CD4-positive, alpha-beta T cell (primary cell): ENCODE data around the gene CBFA2T3. TPM values are rescaled to one million over a fixed set of nuclear protein-coding genes. Genes with fewer than 3 reads are reported as not detected.

Source experiments
- ATAC-seq: fragments of 200-7000 bp; cut with Tn5 transposase; one replicate; pipeline ENCODE4 v1.10.0; 2022; ENCODE audit warnings: mild to moderate bottlenecking; ENCODE audit not compliant: poor library complexity
- CTCF ChIA-PET: fragments of 350-600 bp; sonication (Branson Sonifier 250); formaldehyde crosslinking; loops from one replicate; lab custom pipeline; 2021; ENCODE audit warnings: antibody characterized with exemption, inconsistent platforms; lab: Charles Lee
- POLR2A ChIA-PET: fragments of 350-600 bp; sonication (Branson Sonifier 250); formaldehyde crosslinking; loops from one replicate; lab custom pipeline; 2021; ENCODE audit warnings: antibody characterized with exemption, inconsistent platforms; lab: Charles Lee
- DNase-seq, 14 experiments: peaks; one replicate each; pipeline ENCODE4 v3.0.0-alpha.2; 2013 to 2020; ENCODE audit warnings: mixed read lengths in 2 of 14
- H3K27ac ChIP-seq, 2 donors: one replicate each; pipeline versions ENCODE4 v1.5.1 to v1.7.0; 2013; ENCODE audit warnings: low read length in 2 of 2, low read depth in 1 of 2, mild to moderate bottlenecking in 1 of 2
- H3K27me3 ChIP-seq, 2 experiments: 1 replicate in 1 of 2; 2 replicates in 1 of 2; pipeline versions ENCODE4 v1.6.1 to v1.7.0; 2013; ENCODE audit warnings: low read length in 2 of 2, control low read depth in 1 of 2, mild to moderate bottlenecking in 1 of 2, moderate library complexity in 1 of 2; ENCODE audit not compliant: insufficient read depth in 2 of 2, control insufficient read depth in 1 of 2
- H3K36me3 ChIP-seq: one replicate; pipeline ENCODE4 v1.6.1; 2013; ENCODE audit warnings: low read length, control low read depth; ENCODE audit not compliant: insufficient read depth
- H3K4me1 ChIP-seq: one replicate; pipeline ENCODE4 v1.6.1; 2013; ENCODE audit warnings: low read length, control low read depth; ENCODE audit not compliant: insufficient read depth
- H3K4me3 ChIP-seq: one replicate; pipeline ENCODE4 v1.5.1; 2013; ENCODE audit warnings: mild to moderate bottlenecking, low read length, moderate library complexity
- H3K9me3 ChIP-seq, 2 experiments: 1 replicate in 1 of 2; 2 replicates in 1 of 2; pipeline versions ENCODE4 v1.6.1 to v1.7.0; 2013; ENCODE audit warnings: low read length in 2 of 2, mild to moderate bottlenecking in 2 of 2, control low read depth in 1 of 2, moderate library complexity in 1 of 2; ENCODE audit not compliant: control insufficient read depth in 1 of 2, insufficient read depth in 1 of 2
- H3K27ac Mint-ChIP-seq: one replicate; pipeline ENCODE4 v1.8.0; 2020; ENCODE audit warnings: mixed read lengths
- H3K27me3 Mint-ChIP-seq: one replicate; pipeline ENCODE4 v1.8.0; 2021; ENCODE audit warnings: mixed read lengths
- H3K36me3 Mint-ChIP-seq: one replicate; pipeline ENCODE4 v1.8.0; 2021; ENCODE audit warnings: low read depth, mixed read lengths
- H3K4me1 Mint-ChIP-seq: one replicate; pipeline ENCODE4 v1.8.0; 2021; ENCODE audit warnings: low read depth, mixed read lengths
- H3K4me3 Mint-ChIP-seq: one replicate; pipeline ENCODE4 v1.8.0; 2020; ENCODE audit warnings: mild to moderate bottlenecking, mixed read lengths
- H3K9me3 Mint-ChIP-seq: one replicate; pipeline ENCODE4 v1.8.0; 2020; ENCODE audit warnings: mixed read lengths
- intact Hi-C, 2 experiments: fragments of 100-400 bp; cut with DNase I in 1 of 2; cut with micrococcal nuclease in 1 of 2; formaldehyde crosslinking; loops; one replicate each; pipeline versions ENCODE4 v1.15.1 to v1.9.0; 2023 to 2025; cut with DNase I, micrococcal nuclease
- total RNA-seq, 174 experiments: library from RNA in 2 of 174; stranded (reverse) in 2 of 174; gene quantifications; one replicate each; pipeline ENCODE4 v1.2.3 and lab custom pipeline; 2021 to 2026
- TF ChIP-seq, protein P1 (sequence below): fragments of 200-600 bp; IDR thresholded peaks from one replicate; pipeline ENCODE4 v1.8.0; 2022; ENCODE audit warnings: antibody characterized with exemption, mild to moderate bottlenecking

Gene CBFA2T3
- total RNA-seq, 2 experiments from 2014 or later: 0.80 to 1.6 TPM

DNA sequence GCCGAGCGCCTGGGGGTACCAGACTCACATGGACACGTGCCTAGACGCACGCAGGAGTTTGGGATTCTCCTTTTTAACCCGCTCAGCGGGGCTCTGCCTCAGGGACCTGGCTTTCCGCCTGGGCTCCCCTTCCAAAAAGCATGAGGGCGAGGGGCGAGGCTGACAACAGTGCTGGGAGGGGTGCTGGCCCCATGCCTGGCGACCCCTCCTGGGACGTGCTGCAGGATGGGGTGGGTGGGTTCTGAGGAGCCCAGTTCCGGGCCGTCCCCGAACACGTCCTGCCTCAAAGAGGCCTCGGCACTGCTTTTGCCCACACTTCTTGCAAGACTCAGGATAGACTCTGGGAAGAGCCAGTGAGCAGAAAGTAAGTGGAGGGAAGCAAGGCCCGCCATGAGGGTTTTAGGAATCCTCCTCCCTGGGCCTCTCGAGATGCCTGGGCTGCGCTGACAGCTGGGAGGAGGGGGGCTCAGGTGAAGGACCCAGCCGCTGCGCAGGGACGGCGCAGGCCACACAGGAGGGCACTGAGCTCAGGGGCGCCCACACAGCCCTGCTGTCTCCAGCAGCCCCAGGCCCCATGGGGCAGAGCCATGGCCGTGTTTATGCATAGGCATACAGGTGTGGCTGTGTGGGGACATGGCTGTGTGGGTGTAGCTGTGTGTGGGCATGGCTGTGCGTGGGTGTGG, 95.2 kb downstream of the CBFA2T3 start:
- Histone ChIP-seq H3K4me1 (peaks cover 9% of the 10 kb centered on the region), H3K27me3 (no peaks in the 10 kb centered on the region), H3K4me3 (no peak overlapping the region), H3K27ac (no peak overlapping the region), H3K36me3 (no peaks in the 10 kb centered on the region), H3K9me3 (peaks cover 0 to 9% of the 10 kb centered on the region in 2 experiments)
- no peaks in the 10 kb centered on the region for H3K27me3 Mint-ChIP-seq
- H3K9me3 Mint-ChIP-seq: no peaks in the 10 kb centered on the region
- TF ChIP-seq, protein P1, sequence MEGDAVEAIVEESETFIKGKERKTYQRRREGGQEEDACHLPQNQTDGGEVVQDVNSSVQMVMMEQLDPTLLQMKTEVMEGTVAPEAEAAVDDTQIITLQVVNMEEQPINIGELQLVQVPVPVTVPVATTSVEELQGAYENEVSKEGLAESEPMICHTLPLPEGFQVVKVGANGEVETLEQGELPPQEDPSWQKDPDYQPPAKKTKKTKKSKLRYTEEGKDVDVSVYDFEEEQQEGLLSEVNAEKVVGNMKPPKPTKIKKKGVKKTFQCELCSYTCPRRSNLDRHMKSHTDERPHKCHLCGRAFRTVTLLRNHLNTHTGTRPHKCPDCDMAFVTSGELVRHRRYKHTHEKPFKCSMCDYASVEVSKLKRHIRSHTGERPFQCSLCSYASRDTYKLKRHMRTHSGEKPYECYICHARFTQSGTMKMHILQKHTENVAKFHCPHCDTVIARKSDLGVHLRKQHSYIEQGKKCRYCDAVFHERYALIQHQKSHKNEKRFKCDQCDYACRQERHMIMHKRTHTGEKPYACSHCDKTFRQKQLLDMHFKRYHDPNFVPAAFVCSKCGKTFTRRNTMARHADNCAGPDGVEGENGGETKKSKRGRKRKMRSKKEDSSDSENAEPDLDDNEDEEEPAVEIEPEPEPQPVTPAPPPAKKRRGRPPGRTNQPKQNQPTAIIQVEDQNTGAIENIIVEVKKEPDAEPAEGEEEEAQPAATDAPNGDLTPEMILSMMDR: no peak
- H3K4me1 Mint-ChIP-seq: no peaks in the 10 kb centered on the region
- no peaks in the 10 kb centered on the region for H3K36me3 Mint-ChIP-seq
- no peak overlapping the region for H3K27ac Mint-ChIP-seq
- no peak overlapping the region for H3K4me3 Mint-ChIP-seq
- ChIA-PET POLR2A (no interaction called here), CTCF (no interaction called here)
- no peak for DNase-seq
- intact Hi-C loops: no loop called here
- no peak for ATAC-seq

DNA sequence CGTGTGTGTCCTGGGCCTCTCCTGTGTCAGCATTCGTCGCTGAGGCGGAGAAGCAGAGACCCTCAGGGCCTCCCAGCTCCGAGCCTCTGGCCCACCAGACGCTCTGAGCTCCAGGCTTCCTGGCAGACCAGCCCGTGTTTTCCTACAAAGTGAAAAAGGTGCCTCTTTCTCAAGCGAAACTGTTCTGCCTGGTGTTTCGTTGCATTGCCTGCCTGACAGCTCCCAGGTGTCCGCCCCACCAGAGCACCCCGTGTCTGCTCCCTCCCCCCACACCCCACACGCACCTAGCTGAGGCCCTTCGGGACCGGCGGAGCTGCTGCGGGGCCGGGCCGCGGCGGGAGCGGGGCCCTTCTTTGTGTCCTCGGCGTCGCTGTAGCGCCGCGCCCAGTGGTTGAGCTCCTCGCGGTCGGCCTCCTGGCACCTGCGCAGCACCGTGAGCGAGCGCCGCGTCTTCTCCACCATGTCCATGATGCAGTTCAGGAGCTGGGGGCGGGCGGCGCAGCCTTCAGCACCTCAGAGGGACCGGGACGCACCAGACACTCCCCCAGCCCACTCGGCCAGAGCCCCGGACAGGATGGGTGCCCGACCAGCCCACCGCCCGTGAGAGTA, 95.9 kb downstream of the CBFA2T3 start:
- DNase-seq (no peak), ATAC-seq (no peak)
- Histone ChIP-seq H3K4me3 (no peak overlapping the region), H3K27me3 (no peaks in the 10 kb centered on the region), H3K27ac (no peak overlapping the region), H3K36me3 (no peaks in the 10 kb centered on the region), H3K4me1 (peaks cover 9% of the 10 kb centered on the region), H3K9me3 (peaks cover 0 to 9% of the 10 kb centered on the region in 2 experiments)
- H3K4me1 Mint-ChIP-seq: no peaks in the 10 kb centered on the region
- CTCF ChIA-PET: no interaction called here
- POLR2A ChIA-PET: no interaction called here
- no peaks in the 10 kb centered on the region for H3K27me3 Mint-ChIP-seq
- no peaks in the 10 kb centered on the region for H3K9me3 Mint-ChIP-seq
- H3K27ac Mint-ChIP-seq: no peak overlapping the region
- intact Hi-C loops: no loop called here
- no peak overlapping the region for H3K4me3 Mint-ChIP-seq
- TF ChIP-seq, protein P1: no peak
- no peaks in the 10 kb centered on the region for H3K36me3 Mint-ChIP-seq

DNA sequence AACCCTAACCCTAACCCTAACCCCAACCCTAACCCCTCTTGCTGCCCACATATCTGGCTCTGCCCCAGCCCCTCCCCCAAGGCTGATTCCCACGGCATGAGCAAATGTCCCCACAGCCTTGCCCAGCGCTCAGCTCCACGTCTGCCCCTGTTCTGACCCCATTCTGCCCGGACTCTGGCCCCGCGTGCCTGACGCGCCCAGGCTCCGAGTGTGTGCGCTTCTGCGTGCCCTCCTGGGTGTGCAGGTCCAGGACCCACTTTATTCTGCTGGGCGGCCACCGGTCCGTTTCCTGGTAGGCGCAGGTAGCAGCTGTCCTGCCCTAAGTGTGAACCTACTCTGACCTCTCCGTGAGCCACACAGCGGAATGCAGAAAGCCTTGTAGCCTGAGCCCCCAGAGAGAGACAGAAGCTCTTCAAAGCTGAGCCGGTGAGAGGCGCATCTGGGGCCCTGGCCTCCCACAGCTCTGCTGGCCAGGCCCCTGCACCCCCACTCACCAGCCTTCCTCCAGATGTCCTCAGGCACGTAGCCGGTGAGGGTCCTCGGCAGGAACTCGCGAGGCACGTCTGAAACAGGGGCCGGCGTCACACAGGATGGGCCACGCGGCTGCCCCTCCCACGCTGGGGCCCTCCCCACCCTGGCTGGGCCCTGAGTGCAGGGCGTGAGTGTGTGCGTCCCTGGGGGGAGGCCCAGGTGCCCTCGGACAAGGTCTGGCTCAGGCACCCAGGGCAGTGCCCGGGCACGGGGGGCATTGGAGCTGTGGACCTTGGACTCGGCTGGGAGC, 96.6 kb downstream of the CBFA2T3 start:
- H3K27me3 Mint-ChIP-seq: no peaks in the 10 kb centered on the region
- DNase-seq (no peak), ATAC-seq (no peak)
- TF ChIP-seq, protein P1: no peak
- peaks cover 0 to 6% of the 10 kb centered on the region in 2 experiments for H3K9me3 ChIP-seq
- no peaks in the 10 kb centered on the region for H3K36me3 Mint-ChIP-seq
- H3K27ac Mint-ChIP-seq: no peak overlapping the region
- H3K27ac ChIP-seq: no peak overlapping the region
- no peak overlapping the region for H3K4me3 ChIP-seq
- H3K4me1 ChIP-seq: peaks cover 9% of the 10 kb centered on the region
- no peaks in the 10 kb centered on the region for H3K9me3 Mint-ChIP-seq
- ChIA-PET POLR2A (no interaction called here), CTCF (no interaction called here)
- intact Hi-C loops: no loop called here
- no peaks in the 10 kb centered on the region for H3K27me3 ChIP-seq
- H3K4me3 Mint-ChIP-seq: no peak overlapping the region
- H3K4me1 Mint-ChIP-seq: no peaks in the 10 kb centered on the region
- no peaks in the 10 kb centered on the region for H3K36me3 ChIP-seq
